CD4-positive, alpha-beta T cell treated with Interleukin-6 at 100 ng/mL for 8 hours (primary cell): ENCODE measurements around the gene APLP2.
A peak's percentile ranks its signal among the peaks of the same experiment; 100 is the strongest.
"Not testable (repeated sequence)": the region's sequence is repeated elsewhere in the genome, so short reads cannot be mapped to it uniquely, and the experiment has no call there.

Source experiments
- DNase-seq: peaks from one replicate; pipeline ENCODE4 v3.0.0-alpha.2; 2020; ENCODE audit warnings: mixed read lengths, low spot score

APLP2 gene

DNA sequence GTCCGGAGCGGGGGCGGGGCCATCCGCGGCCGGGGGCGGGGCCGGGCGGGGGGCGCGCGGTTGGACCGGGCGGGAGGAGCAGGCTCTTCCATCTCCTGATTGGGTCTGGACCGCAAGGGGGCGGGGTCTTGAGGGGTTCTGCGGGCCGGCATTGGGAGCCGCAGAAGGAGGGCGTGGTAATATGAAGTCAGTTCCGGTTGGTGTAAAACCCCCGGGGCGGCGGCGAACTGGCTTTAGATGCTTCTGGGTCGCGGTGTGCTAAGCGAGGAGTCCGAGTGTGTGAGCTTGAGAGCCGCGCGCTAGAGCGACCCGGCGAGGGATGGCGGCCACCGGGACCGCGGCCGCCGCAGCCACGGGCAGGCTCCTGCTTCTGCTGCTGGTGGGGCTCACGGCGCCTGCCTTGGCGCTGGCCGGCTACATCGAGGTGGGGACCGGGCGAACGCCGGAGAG lies at the start of gene APLP2:
Gene APLP2 (plus strand): TSS at position 236 of the 450 bp plus-strand sequence. CDS start 84 bp downstream, at position 320.
- peak; percentile 97 for DNase-seq

DNA sequence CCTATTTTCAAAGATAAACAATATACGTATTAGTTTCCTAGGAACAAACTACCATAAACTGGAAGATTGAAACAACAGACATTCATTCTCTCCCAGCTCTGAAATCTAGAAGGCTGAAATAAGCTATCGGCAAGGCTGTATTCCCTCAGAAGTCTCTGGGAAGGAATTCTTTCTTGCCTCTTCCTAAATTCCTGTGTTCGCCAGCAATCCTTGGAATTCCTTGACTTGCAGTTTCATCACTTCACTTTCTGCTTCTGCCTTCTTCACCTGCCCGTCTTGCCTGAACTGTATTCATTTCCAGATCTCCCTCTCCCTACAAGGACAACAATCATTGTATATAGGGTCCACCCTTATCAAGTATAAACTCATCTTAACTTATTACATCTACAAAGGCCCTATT lies 49.4 kb upstream of the APLP2 start:
- no peak for DNase-seq

DNA sequence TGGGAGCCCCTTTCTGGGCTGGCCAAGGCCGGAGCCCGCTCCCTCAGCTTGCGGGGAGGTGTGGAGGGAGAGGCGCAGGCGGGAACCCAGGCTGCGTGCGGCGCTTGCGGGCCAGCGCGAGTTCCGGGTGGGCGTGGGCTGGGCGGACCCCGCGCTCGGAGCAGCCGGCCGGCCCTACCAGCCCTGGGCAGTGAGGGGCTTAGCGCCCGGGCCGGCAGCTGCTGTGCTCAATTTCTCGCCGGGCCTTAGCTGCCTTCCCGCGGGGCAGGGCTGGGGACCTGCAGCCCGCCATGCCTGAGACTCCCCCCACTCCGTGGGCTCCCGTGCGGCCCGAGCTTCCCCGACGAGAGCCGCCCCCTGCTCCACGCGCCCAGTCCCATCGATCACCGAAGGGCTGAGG lies 48.1 kb upstream of the APLP2 start:
- not testable (repeated sequence) for DNase-seq

DNA sequence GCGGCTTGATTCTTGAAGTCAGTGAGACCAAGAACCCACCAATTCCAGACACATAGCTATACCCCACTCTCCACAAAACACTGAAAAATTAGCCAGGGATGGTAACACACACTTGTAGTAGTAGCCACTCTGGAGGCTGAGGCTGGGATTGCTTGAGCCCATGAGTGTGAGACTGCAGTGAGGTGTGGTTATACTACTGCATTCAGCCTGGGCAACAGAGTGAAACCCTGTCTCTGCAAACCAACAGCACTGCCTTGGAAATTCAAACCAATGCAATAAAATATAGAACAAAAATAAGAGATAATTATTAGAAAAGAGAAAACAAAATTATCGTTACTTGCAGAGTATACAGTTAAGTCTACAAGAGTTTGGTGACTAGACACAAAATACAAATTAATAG lies 46.9 kb upstream of the APLP2 start:
- no peak for DNase-seq

DNA sequence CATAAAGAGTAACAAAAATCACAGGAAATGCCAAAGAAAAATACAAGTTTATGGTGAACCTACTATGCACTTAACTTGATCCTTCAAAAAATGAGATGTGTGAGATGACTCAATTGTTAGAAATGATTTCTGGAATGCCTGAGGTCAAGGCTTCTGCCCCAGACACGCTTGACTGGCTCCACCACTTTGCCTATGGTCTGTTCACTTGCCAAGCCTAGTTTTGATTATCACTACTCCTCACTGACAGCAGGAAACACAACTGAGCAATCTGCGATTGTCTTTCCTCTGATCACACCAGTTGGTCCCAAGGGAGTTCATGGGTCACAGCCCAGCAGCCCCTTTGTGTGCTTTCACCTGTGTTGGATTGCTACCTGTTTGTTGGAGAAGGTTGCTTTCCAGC lies 46.5 kb upstream of the APLP2 start:
- no peak for DNase-seq

DNA sequence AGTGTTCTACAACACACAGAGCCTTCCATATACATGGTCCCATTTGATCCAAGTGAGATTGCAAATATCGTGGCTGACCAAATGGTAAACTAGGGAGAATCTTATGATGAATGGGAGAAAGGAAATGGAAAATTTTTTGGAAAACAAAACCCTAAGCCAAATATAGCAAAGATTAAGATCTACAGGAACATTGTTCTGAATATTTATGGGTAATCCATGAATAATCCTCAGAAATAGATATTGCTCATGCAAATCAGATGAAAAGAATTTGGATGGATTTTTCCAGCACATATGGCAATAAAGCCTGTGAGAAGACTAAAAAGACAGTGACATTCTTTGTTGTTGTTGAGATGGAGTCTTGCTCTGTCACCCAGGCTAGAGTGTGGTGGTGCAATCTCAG lies 45.3 kb upstream of the APLP2 start:
- no peak for DNase-seq

DNA sequence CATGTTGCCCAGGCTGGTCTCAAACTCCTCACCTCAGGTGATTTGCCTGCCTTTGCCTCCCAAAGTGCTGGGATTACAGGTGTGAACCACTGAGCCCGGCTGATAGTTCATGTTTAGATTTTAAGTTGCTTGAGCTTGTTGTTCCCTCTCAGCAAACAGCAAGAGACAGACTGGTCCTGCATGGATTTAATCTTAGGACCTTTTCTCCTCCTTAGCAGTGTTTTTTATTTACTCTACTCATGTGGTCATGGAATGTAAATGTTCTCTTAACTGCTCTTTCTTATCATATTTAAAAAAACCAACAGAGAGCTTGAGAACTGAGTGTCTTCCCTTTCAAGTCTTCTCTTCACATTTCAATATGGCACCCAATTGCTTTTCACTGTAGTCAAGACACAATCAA lies 44.3 kb upstream of the APLP2 start:
- no peak for DNase-seq

DNA sequence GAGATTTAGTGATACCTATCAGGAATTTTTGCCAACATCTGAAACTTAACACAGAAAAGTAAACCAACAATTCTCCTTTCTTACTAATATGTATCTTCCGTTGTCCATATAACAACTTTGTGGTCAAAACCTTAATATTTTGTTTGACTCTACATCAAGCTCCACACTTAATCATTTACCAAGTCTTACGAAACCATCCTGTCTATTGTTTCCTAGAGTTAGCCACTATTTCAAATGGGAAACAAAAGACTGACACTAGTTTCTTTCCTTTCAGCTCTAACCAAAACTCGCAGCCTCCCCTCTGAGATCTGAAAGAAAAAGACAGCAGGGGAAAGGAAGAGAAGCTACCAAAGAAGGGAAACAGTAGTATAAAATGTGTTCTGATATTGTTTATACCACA lies 40.6 kb upstream of the APLP2 start:
- no peak for DNase-seq

DNA sequence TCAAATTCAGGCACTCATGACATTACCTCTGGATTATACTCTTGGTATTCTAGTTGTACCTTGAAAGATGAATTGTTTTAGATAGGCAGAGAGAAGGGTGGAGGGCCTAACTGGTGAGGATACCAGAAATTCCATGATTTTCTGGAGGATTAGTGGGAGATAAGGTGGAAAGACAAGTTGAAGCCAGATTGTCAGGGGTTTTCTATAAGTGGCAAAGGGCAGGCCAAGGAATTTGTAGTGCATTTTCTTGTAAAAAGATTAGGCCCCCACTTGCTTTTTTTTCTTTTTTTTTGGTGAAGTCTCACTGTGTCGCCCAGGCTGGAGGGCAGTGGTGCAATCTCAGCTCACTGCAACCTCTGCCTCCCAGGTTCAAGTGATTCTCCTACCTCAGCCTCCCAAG lies 38.6 kb upstream of the APLP2 start:
- DNase-seq = no peak

DNA sequence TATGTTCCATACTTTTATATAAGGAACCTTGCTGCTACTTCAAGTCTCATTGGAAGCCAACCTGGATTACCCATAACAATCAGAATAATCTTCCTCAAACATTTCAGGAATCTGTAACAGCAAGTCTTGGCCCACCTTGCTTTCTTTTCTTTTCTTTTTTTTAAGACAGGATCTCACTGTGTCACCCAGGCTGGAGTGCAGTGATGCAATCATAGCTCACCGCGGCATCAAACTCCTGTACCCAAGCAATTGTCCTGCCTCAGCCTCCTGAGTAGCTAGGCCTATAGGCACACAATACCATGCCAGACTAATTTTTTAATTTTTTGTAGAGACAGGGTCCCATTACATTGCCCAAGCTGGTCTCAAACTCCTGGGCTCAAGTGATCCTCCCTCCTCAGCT lies 37.7 kb upstream of the APLP2 start:
- DNase-seq = no peak

DNA sequence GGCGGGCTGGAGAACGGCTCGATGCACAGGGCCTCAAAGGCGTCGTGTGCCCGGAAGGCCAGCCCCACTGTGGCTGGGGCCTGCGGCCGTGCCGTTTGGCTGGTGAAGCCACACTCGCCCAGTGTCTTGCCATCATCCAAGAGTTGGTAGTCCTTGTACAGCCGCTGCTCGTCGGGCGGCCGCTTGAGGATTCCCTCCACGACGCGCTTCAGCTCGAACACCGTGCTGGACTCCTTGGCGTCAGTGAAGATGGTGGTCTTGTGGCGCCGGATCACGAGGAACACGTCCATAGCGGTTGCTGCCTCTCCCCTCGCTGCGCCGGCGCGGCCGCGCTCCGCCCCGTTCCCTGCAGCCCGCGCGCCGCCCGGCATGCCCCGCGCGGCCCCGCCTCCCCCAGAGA lies 36.8 kb upstream of the APLP2 start:
- no peak for DNase-seq

DNA sequence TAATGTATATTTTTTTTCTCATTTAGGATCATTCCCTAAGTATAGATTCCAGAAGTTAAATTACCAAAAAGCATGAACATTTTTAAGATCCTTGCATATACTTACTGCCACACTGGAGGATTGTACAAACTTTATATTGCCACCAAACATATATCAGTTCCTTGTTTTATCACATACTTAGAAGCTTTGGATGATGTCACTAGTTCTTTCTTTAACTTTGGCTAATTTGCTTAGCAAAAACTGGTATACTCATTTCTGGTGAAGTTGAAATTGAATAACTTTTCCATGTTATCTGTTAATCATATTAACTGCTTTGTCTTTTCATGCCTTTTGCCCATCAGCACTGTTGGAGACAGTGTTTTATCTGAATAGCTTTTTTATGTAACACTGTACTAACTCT lies 35.5 kb upstream of the APLP2 start:
- DNase-seq = no peak

DNA sequence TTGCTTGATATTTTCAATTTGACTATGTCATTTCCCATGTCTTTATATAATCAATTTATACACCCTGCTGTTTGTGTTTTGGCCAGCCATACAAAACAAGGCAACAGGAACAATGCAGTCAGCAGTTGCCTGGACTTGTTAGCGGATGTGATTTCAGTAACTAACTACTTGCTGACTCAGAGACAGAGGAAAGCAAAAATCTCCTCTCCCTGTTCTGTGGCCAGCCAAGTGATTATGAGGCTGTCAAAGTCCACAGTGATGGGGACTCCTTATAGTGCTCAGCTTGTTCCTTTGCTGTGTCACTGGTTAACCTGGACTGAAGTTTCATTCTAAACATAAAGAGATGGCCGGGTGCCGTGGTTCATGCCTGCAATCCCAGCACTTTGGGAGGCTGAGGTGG lies 32.6 kb upstream of the APLP2 start:
- no peak for DNase-seq

DNA sequence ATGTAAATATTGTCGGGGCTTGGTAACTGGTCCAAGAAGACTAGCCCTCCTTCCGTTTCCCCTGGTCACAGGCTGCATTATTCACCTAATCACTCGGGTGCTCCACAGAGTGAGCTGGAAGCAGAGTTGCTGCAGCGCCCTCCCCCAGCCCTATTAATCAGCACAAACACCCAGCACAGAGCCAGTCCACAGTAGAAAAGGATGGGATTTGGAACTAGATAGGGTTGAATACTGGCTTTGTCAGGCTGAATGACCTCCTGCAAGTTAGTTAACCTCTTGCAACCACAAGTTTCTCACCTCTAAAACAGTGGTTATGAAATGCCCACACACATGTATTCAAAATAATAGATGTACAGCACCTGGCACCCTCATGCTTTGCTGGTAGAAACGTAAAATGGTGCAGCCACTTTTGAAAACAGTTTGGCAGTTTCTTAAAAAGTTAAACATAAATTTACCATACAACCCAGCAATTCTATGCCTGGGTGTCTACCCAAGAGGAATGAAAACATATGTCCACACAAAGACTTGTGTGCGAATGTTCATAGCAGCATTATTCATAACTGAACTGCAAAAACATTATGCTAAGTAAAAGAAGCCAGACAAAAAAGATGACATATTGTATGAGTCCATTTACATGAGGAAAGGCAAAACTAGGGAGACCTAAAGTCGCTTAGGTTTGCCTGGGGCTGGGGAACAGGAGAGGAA lies 31.7 kb upstream of the APLP2 start:
- DNase-seq = no peak

DNA sequence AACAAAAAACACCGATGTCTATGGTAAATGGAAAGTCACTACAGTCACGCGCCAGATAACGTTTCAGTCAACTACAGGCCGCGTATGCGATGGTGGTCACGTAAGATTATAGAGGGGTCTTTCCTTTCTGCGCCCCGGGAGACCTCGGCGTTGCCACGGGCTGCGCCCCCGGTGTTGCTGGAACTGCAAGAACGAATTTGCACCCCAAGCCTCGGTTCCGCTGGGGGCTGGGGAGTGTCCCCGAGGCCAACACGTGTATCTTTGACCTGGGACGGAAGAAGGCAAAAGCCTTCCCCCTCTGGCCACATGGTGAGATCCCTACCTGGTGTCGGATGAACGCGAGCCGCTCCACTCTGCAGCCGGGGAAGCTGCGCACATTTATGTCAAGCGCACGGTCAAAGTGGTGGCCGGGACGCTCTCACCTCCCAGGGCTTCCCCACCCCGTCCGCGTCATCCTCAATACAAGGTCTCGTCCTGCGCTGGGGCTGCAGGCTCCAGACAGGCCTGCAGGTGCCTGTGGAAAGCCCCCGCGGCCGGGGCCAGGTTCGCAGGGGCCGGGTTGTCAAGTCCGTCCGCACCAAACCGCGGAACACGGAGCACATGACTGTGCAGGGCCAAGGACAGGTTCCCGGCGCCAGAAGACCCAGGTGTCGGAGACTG lies 29.3 kb upstream of the APLP2 start:
- DNase-seq = no peak

DNA sequence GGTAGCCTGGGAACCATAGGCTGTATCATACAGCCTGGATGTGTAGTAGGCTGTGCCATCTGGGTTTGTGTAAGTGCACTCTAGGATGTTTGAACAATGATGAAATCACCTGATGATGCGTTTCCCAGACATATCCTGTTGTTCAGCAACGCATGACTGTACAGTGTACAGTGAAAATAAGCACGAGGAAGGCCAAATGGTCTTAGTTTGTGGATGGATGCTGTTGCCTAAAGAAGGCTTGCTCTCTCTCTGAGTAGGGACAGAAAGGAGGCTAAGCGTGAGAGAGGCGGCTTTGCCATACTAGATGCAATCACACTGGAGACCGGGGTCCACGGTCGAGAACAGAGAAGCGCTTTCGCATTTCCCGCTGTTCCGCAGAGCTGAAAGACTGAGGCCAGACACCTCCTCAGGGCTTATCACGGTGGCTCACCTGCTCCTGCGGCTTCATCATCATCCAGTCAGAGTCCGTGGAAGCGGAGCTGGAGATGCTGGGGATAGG lies 27.6 kb upstream of the APLP2 start:
- no peak for DNase-seq

DNA sequence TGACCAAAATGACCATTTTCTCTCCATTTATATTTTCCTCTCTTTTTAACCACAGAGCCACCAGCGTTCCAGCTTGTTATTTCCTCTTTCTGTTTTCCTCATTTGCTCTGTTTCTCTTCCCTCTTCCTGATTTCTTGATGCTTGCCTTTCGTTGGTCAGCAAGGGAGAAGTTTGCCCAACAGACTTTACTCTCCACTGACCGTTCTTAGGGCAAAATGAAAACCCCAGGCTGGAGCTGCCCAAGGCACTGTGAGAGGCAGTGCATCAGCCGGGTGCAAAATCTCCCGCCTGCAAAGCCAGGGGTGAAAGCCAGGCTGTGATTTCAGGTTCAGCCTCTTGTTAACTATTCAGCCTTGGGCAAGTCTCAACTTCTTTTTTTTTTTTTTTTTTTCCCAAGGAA lies 26.1 kb upstream of the APLP2 start:
- no peak for DNase-seq

DNA sequence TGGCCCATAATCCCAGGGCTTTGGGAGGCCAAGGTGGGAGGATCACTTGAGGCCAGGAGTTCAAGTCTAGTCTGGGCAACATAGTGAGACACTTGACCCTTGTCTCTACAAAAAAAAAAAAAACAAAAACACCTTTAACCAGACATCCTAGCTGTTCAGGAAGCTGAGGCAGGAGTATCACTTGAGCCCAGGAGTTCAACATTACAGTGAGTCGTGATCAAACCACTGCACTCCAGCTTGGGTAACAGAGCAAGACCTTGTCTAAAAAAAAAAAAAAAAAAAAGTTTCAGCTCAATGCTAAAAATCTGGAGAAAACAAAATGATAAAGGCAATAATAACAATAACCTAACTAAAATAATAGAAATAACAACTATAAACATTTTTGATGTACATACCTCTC lies 22.6 kb upstream of the APLP2 start:
- no peak for DNase-seq

DNA sequence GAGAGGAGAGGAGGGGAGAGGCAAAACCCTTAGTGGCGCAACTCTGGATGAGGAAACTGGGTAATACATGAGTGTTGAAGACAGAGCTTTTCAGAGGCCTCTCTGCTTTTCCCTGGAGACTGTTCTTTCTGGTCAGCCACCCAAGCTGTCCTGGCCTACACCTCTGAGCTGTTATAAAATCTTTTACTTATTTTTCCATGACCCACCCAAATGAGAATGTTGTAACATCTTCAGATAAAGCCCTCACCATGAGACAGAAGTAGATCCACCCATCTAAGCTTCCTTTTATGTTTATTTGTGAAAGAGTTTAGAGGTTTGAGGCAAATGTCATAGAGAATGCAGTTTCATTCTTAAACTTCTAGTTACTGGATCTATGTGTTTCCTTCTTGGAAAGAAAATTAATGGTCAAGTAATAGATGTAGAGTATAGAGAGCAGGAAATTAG lies 20.3 kb upstream of the APLP2 start:
- DNase-seq = no peak

DNA sequence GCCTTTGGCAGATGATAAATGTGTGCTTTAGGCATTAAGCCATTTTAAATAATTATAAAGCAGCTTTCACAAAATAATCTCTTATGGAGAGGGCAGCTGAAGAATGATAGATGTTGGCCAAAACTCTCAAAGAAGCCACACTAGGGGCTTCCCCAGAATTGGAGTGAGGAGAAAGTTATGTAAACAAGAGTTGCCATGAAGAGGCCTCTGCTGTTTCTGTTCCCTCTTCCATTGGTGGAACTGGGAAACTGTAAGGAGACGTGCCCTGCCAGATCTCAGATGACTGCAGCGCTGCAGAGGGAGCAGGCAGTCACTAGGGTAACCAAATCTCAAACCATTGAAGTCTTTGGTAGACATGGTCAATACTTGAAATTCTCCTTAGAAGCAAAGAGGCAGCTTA lies 19.4 kb upstream of the APLP2 start:
- DNase-seq = no peak

DNA sequence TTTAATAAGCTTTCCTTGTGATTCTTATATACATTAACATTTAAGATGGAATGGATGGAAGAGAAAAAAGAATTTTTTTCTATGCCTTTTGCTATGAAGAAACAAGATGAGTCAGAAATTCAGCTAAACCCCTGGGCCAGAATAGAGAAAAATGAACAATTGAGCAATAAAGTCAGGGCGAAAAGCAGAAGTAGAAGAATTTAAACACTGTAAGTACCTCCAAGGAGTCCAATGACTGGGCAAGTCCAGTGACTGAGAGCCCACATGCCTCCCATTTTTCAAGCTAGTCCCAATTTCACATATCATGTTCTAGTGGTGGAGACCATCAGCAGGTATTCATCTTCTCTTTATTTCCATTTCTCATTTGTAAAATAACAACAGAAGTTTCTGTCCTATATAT lies 18.6 kb upstream of the APLP2 start:
- DNase-seq = no peak

DNA sequence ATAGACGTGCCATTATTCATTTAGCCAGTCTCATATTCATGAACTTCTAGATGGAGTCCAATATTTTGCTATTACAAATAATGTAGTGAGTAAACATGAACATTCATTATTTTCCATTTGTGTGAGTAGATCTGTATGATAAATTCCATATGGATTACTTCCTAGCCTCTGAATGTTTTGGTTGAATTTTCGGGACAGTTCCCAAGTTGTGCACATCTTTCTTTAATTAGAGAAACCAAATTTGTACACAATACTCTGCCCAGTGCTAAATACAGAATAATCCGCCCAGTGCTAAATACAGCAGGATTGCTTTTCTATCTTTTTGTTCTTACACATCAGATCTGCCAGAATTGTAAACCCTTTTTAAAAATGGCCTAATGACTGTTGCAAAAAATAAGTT lies 17.1 kb upstream of the APLP2 start:
- DNase-seq = no peak

DNA sequence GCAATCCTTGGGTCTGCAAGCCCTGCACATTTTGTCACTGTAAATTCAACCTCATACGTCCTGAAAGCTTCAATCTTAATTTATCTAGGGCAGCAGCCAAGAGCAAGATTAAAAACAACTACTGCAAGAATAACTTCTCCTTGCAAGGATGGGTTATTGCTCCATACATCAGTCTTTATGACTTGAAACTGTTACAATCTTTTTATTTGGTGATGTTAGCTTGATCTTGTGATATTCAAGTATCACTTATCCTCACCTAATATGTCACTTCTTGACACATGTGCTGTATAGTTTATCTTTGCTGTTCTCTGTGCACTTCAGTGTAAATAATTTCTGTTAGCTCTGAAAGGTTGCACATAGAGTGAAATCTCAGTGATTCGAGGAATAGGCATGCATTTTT lies 14.7 kb upstream of the APLP2 start:
- no peak for DNase-seq

DNA sequence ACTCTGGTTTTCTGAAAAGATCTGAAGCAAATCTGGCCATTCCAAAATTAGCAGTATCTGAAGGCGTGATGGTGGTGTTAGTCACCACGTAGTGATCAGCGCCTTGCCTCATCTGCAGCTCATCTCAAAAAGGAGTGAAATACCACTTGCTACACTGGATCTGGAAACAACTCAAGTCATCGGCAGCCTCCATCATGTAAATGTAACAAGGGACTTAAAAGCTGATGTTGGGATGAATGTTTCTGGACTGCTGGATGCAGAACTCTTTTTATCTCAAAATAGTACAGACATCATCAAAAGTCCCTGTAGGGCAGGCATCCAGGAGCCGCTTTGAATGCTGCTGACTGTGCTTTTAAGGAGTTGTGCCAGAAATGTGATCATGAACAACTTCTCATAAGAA lies 14.1 kb upstream of the APLP2 start:
- DNase-seq = no peak
